ENCODE data around the gene FBXL16.

FBXL16 gene

DNA sequence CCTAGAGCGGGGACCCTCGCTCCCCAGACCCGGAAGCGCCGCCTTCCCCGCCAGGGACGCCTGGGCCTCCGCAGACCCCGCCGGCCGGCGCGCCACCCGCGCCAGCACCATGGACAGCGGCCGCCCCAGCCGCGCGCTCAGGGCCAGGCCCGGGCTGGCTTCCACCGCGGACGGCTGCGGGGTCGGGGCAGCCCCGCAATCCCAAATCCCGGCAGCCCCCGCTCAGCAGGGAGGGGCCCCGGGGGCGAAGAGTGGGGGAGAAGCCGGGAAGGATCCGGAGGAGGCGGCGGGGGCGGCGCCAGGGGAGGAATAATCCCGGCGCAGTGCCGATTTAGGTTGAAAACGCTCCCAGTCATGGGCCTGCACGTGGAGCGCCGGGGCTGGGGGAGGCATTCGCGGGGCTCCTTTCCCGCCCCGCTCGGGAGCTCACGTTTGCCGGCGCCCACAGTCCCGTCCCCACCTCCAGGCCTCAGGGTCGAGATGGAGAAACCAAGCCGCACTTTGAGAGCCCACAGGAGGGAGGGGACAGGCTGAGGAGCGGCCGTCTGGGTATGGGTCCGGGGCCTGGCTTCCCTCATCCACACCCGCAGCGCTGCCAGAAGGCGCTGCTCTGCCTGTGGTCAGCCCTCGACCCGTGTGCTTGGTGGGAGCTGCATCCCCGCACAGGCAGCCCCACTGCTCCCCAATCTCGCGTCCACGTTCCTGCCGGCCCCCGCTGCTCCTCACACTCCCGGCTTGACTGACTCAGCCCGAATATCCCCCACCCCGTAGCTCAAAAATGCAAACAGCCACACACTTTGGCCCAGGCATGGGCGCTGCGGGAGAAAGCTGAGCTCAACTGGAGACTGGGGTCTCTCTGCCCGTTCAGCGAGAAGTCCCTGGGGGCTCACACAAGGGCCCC, 4.7 kb downstream of the FBXL16 start:
- no peak overlapping the region for H3K4me3 ChIP-seq (replicated peaks; ENCODE audit: insufficient read depth, low read length)
- no peak for DNase-seq (ENCODE audit: low read depth in 1 of 2, low spot score in 1 of 2)
- no peak for TF ChIP-seq GABPA (IDR thresholded peaks at IDR 0.05; ENCODE audit: low read depth)
- TF ChIP-seq, protein P1, sequence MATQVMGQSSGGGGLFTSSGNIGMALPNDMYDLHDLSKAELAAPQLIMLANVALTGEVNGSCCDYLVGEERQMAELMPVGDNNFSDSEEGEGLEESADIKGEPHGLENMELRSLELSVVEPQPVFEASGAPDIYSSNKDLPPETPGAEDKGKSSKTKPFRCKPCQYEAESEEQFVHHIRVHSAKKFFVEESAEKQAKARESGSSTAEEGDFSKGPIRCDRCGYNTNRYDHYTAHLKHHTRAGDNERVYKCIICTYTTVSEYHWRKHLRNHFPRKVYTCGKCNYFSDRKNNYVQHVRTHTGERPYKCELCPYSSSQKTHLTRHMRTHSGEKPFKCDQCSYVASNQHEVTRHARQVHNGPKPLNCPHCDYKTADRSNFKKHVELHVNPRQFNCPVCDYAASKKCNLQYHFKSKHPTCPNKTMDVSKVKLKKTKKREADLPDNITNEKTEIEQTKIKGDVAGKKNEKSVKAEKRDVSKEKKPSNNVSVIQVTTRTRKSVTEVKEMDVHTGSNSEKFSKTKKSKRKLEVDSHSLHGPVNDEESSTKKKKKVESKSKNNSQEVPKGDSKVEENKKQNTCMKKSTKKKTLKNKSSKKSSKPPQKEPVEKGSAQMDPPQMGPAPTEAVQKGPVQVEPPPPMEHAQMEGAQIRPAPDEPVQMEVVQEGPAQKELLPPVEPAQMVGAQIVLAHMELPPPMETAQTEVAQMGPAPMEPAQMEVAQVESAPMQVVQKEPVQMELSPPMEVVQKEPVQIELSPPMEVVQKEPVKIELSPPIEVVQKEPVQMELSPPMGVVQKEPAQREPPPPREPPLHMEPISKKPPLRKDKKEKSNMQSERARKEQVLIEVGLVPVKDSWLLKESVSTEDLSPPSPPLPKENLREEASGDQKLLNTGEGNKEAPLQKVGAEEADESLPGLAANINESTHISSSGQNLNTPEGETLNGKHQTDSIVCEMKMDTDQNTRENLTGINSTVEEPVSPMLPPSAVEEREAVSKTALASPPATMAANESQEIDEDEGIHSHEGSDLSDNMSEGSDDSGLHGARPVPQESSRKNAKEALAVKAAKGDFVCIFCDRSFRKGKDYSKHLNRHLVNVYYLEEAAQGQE (IDR thresholded peaks at IDR 0.05; ENCODE audit: insufficient replicate concordance, low read depth), result peak; percentile 98
- no peak overlapping the region for H3K27ac ChIP-seq (replicated peaks)
- peaks cover 53% of the 10 kb centered on the region for H3K27me3 ChIP-seq (ENCODE audit: insufficient read depth, poor library complexity, severe bottlenecking)

DNA sequence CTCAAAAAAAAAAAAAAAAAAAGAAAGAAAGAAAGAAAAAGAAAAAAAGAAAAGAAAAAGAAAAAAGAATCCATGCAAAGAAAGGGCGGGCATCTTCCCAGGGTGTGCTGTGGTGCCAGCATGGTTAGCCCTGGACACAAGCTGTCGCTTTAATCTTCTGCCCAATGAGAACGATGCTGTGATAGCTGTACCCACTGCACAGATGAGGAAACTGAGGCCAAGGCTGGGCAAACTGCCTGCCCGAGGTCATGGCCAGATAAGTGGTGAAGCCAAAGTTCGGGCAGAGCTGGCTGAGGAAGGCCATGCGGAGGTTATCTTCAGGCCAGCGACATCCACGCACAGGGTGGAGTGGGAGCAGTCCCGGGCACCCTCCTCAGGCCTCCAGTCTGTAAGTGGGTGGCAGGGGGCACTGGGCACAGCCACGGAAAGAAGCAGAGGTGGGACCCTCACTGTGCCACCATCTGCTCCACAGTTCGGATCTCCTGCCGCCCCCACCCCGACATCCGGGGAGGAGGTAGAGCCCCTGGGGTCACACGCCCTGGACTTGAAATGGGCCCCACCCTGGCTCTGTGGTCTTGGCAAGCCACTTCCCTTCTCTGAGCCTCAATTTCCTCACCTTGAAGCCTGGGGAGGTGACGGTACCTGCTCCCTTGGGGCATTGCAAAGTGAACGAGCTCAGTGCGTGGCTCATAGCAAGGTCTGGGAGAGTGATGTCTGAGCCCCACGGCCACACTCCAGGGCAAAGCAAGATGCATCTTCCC, 6.5 kb downstream of the FBXL16 start:
- Histone ChIP-seq H3K27me3 (ENCODE audit: insufficient read depth, poor library complexity, severe bottlenecking) (peaks cover 57% of the 10 kb centered on the region), H3K27ac (replicated peaks) (no peak overlapping the region)

DNA sequence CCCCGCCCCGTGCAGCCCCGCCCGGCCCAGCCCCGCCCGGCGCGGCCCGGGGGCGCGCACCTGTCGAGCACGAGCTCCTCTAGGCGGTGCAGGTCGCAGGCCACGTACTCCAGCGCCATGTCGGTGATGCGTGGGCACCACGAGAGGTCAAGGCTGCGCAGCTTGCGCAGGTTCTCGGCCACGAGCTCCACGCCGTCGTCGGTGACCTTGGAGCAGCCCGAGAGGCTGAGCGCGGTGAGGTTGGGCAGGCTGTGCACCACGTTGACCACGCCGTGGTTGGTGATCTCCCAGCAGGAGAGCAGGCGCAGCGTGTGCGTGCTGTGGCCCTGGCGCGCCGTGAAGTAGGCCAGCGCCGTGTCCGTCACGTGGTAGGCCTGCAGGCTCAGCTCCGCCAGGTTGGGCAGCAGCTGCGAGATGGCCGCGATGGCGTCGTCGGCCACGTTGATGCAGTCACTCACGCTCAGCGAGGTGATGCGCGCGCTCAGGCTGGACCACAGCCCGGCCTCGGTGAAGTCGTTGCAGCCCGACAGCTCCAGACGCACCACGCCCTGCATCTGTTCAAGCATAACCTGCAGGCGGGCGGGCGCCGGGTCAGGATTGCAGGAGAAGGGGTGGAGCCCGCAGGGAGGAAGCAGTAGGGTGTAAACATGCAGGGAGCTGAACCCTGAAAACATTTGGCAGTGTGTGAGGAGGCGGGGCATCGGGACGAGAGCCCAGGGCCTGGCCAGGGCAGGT, 10.1 kb downstream of the FBXL16 start:
- H3K27me3 ChIP-seq (ENCODE audit: insufficient read depth, poor library complexity, severe bottlenecking), result peaks cover 48% of the 10 kb centered on the region
- H3K27ac ChIP-seq (replicated peaks), result no peak overlapping the region
- TF ChIP-seq SPI1 (IDR thresholded peaks at IDR 0.05; ENCODE audit: borderline replicate concordance, low read depth) (no peak), POLR2AphosphoS5 (IDR thresholded peaks at IDR 0.05; ENCODE audit: low read depth) (no peak), GABPA (IDR thresholded peaks at IDR 0.05; ENCODE audit: low read depth) (no peak)
- TF ChIP-seq, protein P1 (IDR thresholded peaks at IDR 0.05; ENCODE audit: insufficient replicate concordance, low read depth), result no peak
- TF ChIP-seq, protein P2, sequence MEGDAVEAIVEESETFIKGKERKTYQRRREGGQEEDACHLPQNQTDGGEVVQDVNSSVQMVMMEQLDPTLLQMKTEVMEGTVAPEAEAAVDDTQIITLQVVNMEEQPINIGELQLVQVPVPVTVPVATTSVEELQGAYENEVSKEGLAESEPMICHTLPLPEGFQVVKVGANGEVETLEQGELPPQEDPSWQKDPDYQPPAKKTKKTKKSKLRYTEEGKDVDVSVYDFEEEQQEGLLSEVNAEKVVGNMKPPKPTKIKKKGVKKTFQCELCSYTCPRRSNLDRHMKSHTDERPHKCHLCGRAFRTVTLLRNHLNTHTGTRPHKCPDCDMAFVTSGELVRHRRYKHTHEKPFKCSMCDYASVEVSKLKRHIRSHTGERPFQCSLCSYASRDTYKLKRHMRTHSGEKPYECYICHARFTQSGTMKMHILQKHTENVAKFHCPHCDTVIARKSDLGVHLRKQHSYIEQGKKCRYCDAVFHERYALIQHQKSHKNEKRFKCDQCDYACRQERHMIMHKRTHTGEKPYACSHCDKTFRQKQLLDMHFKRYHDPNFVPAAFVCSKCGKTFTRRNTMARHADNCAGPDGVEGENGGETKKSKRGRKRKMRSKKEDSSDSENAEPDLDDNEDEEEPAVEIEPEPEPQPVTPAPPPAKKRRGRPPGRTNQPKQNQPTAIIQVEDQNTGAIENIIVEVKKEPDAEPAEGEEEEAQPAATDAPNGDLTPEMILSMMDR (IDR thresholded peaks at IDR 0.05; ENCODE audit: insufficient read depth, low read length), result no peak
- DNase-seq (ENCODE audit: low read depth in 1 of 2, low spot score in 1 of 2), result peak in 1 of 2 experiments; percentile 68
- H3K4me3 ChIP-seq (replicated peaks; ENCODE audit: insufficient read depth, low read length), result peak overlapping the region; percentile 19

More for the DNA sequence above, 6.5 kb downstream of the FBXL16 start:
- no peak for TF ChIP-seq GABPA (IDR thresholded peaks at IDR 0.05; ENCODE audit: low read depth)
- TF ChIP-seq, protein P1 (IDR thresholded peaks at IDR 0.05; ENCODE audit: insufficient replicate concordance, low read depth), result peak; percentile 33
- H3K4me3 ChIP-seq (replicated peaks; ENCODE audit: insufficient read depth, low read length), result no peak overlapping the region
- no peak for DNase-seq (ENCODE audit: low read depth in 1 of 2, low spot score in 1 of 2)

All from HL-60 (cell line).